GM19043 (cell line): Measurements from ENCODE around the gene NUDT3.
"Not testable (repeated sequence)": the region's sequence is repeated elsewhere in the genome, so short reads cannot be mapped to it uniquely, and the experiment has no call there.

Experiments used
- ATAC-seq: cut with Tn5 transposase; IDR thresholded peaks from one replicate; pipeline ENCODE4 v1.9.1; 2021; ENCODE audit warnings: low read depth; ENCODE audit not compliant: unreplicated experiment

NUDT3 gene

DNA sequence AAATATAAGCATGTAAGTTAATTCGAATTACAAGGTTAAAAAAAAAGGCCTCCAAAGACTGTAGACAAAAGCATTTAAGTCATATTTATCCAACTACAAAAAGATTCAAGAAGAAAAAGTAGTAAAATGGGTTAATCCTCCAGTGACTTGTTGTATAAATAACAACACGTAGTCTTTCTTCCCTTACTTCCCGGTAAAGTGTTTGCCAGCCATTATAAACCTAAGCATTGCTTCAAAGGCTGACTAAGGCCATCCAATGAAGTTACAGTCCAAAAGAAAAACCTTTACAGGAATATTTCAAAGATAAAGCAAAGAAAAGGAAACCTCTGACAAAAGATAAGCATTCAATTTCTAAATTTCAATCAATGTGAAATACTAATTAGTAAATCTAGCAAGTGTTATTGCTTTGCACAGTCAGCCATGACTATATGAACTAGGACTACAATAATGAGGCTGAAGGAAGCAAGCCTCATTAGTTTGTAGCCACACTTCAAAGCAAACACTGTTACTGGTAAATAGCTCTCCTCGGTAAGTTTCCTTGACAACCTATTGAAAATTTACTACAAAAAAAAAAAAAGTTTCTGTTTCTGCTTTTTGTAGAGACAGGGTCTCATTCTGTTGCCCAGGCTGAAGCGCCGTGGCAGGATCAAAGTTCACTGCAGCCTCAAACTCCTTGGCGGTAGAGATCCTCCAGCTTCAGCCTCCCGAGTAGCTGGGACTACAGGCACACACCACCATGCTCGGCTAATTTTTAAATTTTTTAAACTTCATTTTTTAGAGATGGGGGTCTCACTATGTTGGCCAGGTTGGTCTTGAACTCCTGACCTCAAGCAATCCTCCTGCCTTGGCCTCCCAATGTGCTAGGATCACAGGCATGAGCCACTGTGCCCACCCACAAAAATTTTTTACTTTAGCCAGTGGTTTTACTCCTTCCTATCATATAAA, 46.0 kb downstream of the NUDT3 start:
- ATAC-seq, result no peak

DNA sequence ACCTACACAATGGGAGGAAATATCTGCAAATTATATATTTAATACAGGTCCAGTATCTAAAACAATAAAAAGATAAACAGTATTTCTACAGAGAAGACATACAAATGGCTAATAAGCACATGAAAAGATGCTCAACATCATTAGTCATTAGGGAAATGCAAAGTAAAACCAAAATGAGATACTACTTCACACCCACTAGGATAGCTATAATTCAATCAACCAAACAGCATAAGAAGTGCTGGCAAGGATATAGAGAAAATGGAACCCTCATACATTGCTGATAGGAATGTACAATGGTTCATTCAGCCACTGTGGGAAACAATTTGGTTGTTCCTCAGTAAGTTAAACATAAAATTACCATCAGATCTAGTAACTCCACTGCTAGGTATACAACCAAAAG, 48.7 kb downstream of the NUDT3 start:
- no peak for ATAC-seq

DNA sequence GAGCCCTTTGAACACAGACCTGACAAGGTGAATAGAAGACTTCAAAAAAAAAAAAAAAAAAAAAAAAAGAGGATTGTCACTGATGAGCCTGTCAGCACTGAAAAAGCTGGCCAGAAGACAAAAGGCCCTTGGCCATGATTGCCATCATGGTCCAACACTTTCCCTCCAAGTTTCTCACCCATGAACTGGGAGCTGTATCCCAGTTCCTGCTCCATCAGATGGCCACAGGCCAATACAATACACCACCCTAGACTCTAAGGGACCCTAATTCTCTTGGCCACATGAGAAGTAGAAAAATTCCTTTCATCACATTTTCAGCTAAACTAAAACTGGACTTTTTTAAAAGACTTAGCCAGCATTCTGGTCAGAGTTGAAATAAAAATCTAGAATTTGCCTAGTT, 50.2 kb downstream of the NUDT3 start:
- ATAC-seq, result no peak

DNA sequence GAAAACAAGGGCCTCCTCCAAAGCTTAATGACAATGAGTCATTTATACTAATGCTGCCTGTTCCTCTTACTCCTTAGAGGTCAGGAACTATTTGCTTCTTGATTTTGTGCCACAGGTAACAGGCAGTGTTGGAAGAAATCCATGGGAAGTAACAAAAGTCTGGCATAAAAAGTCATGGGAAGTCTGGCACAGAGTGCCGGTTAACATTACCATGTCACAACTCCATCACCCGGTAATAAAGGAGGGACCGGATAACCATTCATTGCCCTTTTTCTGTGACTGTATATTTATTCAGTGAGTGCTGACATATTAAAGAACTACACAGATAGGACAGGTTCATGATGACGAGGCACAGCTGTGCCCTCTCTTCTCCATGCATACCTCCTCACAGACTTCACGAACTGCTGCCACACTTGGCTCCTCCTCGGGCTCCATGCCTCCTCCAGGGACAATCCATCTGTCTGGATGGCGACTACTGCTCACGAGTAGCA, 50.9 kb downstream of the NUDT3 start:
- no peak for ATAC-seq

DNA sequence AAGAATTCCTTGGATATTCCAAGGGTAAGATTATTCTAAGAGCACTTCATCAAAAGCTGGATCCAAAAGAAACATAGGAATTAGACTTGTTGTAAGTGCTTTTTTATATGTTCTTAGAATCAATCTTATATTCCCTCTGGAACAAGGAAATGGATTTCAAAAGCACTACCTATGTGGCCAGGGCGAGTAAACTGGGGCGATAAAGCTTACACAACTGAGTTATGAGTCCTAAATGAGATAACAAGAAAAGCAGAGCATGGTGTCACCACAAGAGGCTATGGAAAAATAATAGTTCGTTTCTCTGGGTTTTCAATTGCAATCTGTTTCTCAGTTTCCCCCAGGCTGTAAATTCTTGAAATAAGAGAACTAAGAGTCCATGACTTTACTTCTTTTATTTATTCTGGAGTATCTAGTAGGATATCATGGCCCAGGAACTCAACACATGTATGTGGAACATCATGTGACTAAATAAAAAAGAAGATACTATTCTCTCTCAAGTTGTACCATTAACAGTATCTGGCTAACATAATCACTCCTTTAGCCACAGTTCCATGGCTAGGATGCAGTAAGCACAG, 51.5 kb downstream of the NUDT3 start:
- ATAC-seq, result no peak

DNA sequence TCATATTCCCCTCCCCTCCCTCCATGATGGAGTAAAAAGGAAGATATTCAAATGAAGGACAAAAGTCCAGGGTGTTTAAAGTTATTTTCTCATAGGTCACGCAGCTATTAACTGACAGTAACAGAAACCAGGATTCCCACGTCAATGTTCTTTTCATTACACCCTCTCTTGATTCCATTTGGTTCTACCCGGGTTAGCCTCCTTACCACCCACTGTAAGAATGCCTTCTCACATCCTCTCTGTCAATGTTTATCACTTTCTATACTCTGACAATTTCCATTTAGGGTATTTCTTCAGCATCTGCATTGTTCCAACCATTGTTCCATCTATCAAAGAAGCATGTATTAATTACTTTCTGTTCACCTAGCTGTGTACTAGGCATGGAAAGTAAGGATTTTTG, 52.1 kb downstream of the NUDT3 start:
- no peak for ATAC-seq

DNA sequence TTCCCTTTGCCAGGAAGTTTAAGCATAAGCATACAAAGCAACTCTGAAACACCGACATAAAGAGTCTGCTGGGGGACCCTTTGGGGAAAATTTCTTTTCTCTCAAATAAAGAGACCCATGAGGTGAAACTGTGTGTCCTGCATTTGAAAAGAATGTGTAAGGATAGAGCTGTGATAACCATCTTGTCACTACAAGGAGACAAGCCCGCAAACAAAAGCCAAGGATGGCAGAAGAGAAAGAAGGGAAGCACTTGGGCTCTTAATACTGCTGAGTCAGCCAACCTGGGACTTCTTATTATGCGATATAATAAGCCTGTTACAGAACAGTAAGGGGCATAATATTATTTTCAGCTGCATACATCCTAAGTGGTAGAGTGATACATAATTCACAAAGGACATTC, 52.5 kb downstream of the NUDT3 start:
- ATAC-seq, result no peak

DNA sequence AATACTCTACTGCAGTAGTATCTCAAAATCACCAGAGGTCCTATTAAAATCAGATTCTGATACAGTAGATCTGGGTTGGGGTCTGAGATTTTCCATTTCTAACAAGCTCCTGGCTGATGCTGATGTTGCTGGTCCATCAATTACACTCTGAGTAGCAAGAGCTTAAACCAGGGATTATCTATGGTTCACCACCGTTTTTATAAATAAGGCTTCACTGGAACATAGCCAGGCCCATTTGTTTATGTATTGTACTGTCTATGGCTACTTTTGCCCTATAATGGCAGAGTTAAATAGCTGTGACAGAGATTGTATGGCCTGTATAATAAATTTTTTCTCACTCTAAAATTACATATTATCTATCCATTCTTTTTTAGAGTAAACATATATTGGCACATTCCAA, 53.0 kb downstream of the NUDT3 start:
- no peak for ATAC-seq

DNA sequence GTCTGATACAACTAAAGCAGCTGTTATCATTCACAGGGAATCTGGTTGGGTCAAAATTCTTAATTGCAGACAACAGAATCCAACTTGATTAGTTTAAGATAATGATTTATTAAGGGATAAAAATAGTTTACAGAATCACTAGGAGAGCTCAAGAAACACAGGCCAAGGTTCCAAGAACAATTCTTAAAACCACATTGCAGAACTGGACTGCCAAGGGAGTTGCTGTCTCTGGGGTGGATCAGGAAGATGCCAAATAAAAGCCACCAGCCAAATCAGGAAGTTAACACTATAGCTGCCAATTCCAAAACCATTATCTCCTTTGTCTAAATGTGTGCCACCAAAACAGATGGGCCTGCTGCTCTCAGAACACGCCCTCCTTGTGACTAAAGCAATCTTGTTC, 53.7 kb downstream of the NUDT3 start:
- no peak for ATAC-seq

DNA sequence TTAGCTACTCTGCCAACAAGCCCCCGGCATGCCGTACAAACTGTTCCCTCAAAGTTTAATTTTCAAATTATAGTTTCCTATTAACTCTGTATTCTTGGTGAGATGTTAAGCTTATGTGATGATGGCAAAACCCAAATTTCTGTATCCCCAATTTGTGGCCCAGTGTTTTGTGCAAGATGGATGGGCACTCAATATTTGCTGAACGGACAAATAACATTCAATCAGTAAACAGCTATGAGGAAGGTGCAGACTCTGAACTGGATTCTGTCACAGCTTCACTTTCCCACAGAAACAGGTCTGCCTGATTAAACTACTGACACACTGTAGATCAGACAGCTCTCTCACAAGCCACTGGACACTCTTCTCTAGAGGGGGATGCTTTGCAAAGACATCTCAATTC, 54.1 kb downstream of the NUDT3 start:
- no peak for ATAC-seq

DNA sequence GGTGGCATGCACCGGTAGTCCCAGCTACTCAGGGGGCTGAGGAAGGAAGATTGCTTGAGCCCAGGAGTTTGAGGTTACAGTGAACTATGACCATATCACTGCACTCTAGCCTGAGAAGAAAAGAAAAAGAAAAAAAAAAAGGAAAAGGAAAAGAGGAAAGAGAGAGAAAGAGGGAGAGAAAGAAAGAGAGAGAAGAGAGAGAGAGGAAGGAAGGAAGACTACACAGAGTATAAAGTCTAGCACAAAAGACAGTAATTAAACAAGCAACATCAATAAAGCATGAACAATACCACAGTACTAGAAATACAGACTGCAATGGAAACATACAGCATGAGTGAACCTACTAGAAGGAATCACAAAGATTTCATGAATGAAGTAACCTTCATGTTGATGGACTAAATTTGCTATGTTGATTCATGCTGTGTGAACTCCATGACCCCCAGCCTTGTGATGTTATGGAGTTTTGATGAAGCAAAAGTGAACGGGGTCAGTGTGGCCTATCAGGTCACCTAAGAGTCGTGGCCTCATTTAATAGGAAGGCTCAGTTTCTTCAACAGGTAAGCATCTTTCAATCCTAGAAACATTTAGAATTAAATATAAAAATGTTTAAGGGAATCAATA, 57.6 kb downstream of the NUDT3 start:
- no peak for ATAC-seq

DNA sequence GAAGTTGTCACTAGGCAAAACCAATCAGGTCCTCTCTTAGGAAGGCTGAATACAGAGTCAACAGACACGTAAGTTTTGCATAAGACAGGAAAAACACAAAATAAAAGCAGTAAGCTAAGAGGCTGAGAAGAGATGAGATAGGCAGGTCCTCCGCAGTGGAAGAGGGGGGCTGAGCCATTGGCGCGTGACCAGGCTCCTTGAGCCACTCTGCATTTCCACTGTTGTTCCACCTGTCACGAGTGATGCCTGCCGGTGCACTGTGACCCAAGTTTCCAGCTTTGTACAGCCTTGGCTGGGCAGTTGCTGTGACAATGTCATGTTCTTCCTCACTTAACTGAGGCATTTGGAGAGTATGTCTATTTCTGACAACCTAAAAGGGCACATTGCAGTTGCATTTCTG, 58.6 kb downstream of the NUDT3 start:
- no peak for ATAC-seq

DNA sequence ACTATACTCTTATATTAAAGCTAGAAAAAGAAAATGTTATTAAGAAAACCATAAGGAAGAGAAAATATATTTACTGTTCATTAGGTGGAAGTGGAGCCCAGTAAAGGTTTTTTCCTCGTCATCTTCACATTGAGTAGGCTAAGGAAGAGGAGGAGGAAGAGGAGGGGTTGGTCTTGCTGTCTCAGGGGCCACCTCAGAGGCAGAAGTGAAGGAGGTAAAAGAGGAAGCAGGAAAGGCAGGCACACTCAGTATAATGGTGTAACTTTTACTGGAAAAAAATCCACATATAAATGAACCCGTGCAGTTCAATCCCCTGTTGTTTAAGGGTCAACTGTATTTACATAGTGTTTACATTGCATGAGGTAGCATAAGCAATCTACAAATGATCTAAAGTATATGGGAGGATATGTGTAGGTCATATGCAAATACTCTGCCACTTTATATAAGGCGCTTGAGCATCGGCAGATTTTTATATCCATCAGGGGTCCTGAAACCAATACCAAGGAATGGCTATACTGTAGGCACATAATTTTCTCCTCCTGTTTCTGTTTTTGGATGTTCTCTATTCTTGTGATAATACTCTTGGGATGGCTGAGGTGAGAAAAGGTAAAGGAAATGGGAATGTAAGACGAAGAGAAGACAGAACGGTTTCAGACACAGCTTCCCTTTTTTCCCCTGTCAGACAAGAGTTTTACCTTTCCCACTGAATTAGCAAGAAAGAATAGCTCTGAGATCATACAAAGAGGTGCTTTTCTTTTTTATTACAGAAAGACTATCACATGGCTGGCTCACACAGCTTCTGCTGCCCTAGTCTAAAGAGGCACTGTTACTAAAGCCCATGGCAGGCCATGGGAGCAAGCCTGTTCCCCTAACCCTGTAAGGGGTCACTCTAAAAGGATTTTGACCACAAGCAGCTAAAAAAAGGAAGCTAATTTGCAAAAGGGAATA, 59.9 kb downstream of the NUDT3 start:
- no peak for ATAC-seq

DNA sequence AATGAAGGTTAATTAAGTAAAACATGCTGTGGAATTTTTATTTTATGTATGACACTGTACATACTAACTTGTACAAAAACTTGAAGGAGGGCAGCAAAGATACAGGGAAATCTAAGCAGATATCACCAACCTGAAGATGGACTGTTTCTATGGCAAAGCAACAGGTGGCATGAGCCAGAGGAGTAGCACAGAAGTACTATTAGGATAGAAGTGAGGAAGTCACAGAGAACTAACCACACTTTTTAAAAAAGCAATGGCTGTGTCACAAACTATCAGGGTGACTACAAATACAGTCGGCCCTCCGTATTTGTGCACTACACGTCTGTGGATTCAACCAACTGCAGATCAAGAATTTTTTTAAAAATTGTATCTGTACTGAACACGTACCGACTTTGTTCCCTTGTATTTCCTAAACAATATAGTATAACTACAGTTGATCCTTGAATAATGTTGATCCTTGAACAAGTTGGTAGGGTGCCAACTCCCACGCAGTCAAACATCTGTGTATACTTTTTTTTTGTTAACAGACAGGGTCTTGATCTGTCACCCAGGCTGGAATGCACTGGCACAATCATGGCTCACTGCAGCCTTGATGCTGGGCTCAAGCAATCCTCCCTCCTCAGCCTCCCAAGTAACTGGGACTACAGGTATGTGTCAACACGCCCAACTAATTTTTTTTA, 61.0 kb downstream of the NUDT3 start:
- no peak for ATAC-seq

DNA sequence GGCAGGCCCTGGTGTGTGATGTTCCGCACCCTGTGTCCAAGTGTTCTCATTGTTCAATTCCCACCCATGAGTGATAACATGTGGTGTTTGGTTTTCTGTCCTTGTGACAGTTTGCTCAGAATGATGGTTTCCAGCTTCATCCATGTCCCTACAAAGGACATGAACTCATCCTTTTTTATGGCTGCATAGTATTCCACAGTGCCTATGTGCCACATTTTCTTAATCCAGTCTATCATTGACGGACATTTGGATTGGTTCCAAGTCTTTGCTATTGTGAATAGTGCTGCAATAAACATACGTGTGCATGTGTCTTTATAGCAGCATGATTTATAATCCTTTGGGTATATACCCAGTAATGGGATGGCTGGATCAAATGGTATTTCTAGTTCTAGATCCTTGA, 62.7 kb downstream of the NUDT3 start:
- not testable (repeated sequence) for ATAC-seq

DNA sequence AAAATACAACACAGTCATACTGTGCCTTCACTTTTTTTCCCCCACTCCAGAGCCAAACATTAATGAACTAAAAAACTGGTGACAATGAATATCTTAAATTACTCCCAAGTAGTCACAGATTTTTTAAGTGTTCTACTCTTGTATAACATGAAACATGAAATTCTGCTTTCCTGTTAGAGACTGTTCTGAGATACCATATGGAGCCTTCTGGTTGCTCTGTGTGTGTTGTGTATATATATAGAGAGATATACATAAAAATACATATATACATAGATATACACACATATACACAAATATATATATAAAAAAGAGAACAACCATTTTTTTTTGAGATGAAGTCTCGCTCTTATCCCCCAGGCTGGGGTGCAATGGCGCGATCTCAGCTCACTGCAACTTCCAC, 63.5 kb downstream of the NUDT3 start:
- no peak for ATAC-seq

DNA sequence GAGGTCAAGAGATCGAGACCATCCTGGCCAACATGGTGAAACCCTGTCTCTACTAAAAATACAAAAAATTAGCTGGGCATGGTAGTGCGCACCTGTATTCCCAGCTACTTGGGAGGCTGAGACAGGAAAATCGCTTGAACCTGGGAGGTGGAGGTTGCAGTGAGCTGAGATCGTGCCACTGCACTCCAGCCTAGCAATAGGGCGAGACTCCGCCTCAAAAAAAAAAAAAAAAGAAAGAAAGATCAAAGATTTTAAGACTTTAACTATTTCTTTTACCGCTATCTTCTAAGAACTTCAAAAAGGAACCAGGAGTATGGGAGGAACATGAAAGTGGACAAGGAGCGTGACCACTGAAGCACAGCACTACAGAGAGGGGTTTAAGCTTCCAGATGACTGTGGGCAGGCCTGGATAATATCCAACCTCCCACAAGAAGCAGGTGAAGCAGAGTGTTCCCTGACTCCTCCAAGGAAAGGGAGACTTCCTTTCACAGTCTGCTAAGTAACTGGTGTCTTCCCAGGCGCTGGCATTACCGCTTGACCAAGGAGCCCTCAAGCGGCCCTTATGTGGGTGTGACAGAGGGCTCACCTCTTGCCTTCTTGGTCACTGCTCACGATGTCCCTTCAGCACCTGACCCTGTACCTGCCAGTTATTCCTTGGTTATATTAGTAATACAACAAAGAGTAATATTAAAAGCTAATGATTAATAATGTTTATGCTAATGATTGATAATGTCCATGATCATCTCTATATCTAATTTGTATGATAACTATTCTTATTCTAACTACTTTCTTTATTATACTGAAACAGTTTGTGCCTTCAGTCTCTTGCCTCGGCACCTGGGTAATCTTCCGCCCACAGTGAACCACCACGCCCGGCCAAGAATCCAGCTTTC, 64.9 kb downstream of the NUDT3 start:
- ATAC-seq, result not testable (repeated sequence)

DNA sequence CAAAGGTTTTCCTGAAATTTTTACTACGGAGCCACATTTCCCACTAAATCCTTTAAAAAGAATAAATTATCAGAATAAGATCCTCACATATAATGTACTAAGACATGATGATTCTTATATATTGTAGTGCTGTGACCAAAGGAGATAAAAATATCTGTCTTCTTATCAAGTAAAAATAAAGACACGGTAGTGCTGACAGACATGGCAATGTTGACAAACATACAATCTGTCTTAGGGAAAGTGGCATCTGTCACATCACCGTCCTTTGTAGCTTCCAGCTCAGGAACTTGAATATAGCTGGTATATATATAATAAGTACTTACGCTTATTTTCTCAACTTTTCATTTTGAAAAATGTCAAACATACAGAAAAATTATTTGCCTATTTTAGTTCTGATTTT, 66.8 kb downstream of the NUDT3 start:
- no peak for ATAC-seq
